PC-9 (cell line): ENCODE data around the gene C2orf68. TPM values are rescaled to one million over a fixed set of nuclear protein-coding genes. Genes with fewer than 3 reads are reported as not detected.

Experiments
- BruUV-seq: library from RNA; stranded (reverse); fragments of 400-500 nt; replicated peaks from 2 replicates; lab custom pipeline; 2021; lab: Mats Ljungman, UMichigan
- CTCF ChIA-PET: fragments of 300-600 bp; sonication (Branson Sonifier 250); formaldehyde crosslinking; loops from one replicate; lab custom pipeline; 2022; ENCODE audit warnings: antibody characterized with exemption; lab: Charles Lee
- POLR2A ChIA-PET: fragments of 300-600 bp; sonication (Branson Sonifier 250); formaldehyde crosslinking; loops from one replicate; lab custom pipeline; 2022; ENCODE audit warnings: antibody characterized with exemption; ENCODE audit not compliant: unreplicated experiment; lab: Charles Lee
- DNase-seq, 2 experiments: peaks; one replicate each; pipeline versions ENCODE4 v3.0.0 to v3.0.0-alpha.2; 2015 to 2022; ENCODE audit warnings: mixed read lengths in 1 of 2
- H2AFZ ChIP-seq: fragments of 200-600 bp; sonication (generic); 2 replicates; pipeline ENCODE4 v1.8.1; 2017; ENCODE audit warnings: antibody characterized with exemption
- H3F3A ChIP-seq: fragments of 200-600 bp; sonication (generic); 2 replicates; pipeline ENCODE4 v1.8.1; 2017; ENCODE audit warnings: antibody characterized with exemption, mild to moderate bottlenecking, low read depth; ENCODE audit not compliant: insufficient read depth
- H3K27ac ChIP-seq: fragments of 200-600 bp; sonication (generic); 2 replicates; pipeline ENCODE4 v1.6.1; 2016; ENCODE audit warnings: mixed run types
- H3K27me3 ChIP-seq: fragments of 200-600 bp; sonication (generic); 2 replicates; pipeline ENCODE4 v1.6.1; 2016; ENCODE audit warnings: low read depth, mixed run types; ENCODE audit not compliant: insufficient read depth
- H3K36me3 ChIP-seq: fragments of 200-600 bp; sonication (generic); 2 replicates; pipeline ENCODE4 v1.6.1; 2016; ENCODE audit warnings: low read depth, mixed run types
- H3K4me1 ChIP-seq: fragments of 200-600 bp; sonication (generic); replicated peaks from 2 replicates; pipeline ENCODE4 v1.6.1; 2016; ENCODE audit warnings: mixed run types; ENCODE audit not compliant: insufficient read depth
- H3K4me2 ChIP-seq: fragments of 200-600 bp; sonication (generic); 2 replicates; pipeline ENCODE4 v1.6.1; 2017; ENCODE audit warnings: mixed run types
- H3K4me3 ChIP-seq: fragments of 200-600 bp; sonication (generic); 2 replicates; pipeline ENCODE4 v1.6.1; 2016; ENCODE audit warnings: mixed run types
- H3K79me2 ChIP-seq: fragments of 200-600 bp; sonication (generic); 2 replicates; pipeline ENCODE4 v1.6.1; 2017; ENCODE audit warnings: low read depth, mixed run types
- H3K9me2 ChIP-seq: fragments of 200-600 bp; sonication (generic); 2 replicates; pipeline ENCODE4 v1.8.1; 2017; ENCODE audit warnings: mild to moderate bottlenecking; ENCODE audit not compliant: insufficient read depth
- H3K9me3 ChIP-seq: fragments of 200-600 bp; sonication (generic); 2 replicates; pipeline ENCODE4 v1.8.1; 2016; ENCODE audit warnings: low read depth; ENCODE audit not compliant: insufficient read depth
- H4K20me1 ChIP-seq: fragments of 200-600 bp; sonication (generic); 2 replicates; pipeline ENCODE4 v1.8.1; 2017; ENCODE audit not compliant: insufficient read depth
- EZH2 ChIP-seq: fragments of 200-600 bp; sonication (generic); IDR thresholded peaks from 2 replicates; pipeline ENCODE4 v1.8.0; 2017; ENCODE audit warnings: antibody characterized with exemption, low read depth
- intact Hi-C: fragments of 100-400 bp; cut with micrococcal nuclease; formaldehyde crosslinking; loops from one replicate; pipeline ENCODE4 v1.10.0; 2022; ENCODE audit not compliant: unreplicated experiment
- total RNA-seq: library from RNA; stranded (reverse); gene quantifications from 2 replicates; pipeline ENCODE4 v1.2.3, GENCODE V29; 2021
- TF ChIP-seq, protein P1 (sequence below): fragments of 200-600 bp; sonication (generic); conservative IDR thresholded peaks from 2 replicates; pipeline ENCODE4 v1.6.1; 2017; ENCODE audit warnings: mixed run types, antibody characterized with exemption, mild to moderate bottlenecking, moderate library complexity

The C2orf68 gene
- total RNA-seq, 1 experiment from 2014 or later = 48.6 TPM

DNA sequence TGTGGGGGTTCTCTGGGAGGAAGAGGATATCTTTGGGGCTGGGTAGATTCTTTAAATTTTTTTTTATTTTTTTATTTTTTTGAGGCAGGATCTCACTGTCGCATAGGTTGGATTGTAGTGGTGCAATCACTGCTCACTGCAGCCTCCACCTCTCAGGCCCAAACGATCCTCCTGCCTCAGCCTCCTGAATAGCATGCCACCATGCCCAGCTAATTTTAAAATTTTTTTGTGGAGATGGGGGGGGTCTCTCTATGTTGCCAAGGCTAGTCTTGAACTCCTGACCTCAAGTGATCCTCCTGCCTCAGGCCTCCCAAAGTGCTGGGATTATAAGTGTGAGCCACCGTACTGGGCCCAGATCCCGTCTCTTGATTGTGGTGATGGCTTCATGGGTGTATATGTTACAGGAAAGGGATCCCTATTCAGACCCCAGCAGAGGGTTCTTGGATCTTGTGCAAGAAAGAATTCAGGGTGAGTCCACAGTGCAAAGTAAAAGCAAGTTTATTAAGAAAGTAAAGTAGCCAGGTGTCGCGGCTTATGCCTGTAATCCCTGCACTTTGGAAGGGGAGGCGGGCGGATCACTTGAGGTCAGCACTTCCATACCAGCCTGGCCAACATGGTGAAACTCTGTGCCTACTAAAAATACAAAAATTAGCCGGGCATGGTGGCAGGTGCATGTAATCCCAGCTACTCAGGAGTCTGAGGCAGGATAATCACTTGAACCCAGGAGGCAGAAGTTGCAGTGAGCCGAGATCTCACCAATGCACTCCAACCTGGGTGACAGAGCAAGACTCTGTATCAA, 2.0 kb upstream of the C2orf68 start:
- CTCF ChIA-PET = no interaction called here
- no peak overlapping the region for H3K4me3 ChIP-seq
- TF ChIP-seq EZH2 = no peak
- TF ChIP-seq, protein P1, sequence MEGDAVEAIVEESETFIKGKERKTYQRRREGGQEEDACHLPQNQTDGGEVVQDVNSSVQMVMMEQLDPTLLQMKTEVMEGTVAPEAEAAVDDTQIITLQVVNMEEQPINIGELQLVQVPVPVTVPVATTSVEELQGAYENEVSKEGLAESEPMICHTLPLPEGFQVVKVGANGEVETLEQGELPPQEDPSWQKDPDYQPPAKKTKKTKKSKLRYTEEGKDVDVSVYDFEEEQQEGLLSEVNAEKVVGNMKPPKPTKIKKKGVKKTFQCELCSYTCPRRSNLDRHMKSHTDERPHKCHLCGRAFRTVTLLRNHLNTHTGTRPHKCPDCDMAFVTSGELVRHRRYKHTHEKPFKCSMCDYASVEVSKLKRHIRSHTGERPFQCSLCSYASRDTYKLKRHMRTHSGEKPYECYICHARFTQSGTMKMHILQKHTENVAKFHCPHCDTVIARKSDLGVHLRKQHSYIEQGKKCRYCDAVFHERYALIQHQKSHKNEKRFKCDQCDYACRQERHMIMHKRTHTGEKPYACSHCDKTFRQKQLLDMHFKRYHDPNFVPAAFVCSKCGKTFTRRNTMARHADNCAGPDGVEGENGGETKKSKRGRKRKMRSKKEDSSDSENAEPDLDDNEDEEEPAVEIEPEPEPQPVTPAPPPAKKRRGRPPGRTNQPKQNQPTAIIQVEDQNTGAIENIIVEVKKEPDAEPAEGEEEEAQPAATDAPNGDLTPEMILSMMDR = no peak
- H3F3A ChIP-seq = peaks cover 64% of the 10 kb centered on the region
- DNase-seq = no peak
- H3K9me3 ChIP-seq = no peaks in the 10 kb centered on the region
- no peak overlapping the region for H2AFZ ChIP-seq
- POLR2A ChIA-PET = interaction anchor here (0.6 kb wide), 1 partner anchor 28 kb away, joined by 3 read pairs; no protein-coding TSS in a partner anchor
- H3K27ac ChIP-seq = no peak overlapping the region
- intact Hi-C loops = no loop called here
- peaks cover 14% of the 10 kb centered on the region for H4K20me1 ChIP-seq
- peaks cover 74% of the 10 kb centered on the region for H3K79me2 ChIP-seq
- no TSS peak for BruUV-seq
- H3K4me1 ChIP-seq = peaks cover 37% of the 10 kb centered on the region
- no peaks in the 10 kb centered on the region for H3K27me3 ChIP-seq
- H3K4me2 ChIP-seq = no peak overlapping the region
- H3K36me3 ChIP-seq = 0 out of 2 replicates have a peak, but pooled peaks cover 6% of the 10 kb centered on the region
- no peaks in the 10 kb centered on the region for H3K9me2 ChIP-seq

DNA sequence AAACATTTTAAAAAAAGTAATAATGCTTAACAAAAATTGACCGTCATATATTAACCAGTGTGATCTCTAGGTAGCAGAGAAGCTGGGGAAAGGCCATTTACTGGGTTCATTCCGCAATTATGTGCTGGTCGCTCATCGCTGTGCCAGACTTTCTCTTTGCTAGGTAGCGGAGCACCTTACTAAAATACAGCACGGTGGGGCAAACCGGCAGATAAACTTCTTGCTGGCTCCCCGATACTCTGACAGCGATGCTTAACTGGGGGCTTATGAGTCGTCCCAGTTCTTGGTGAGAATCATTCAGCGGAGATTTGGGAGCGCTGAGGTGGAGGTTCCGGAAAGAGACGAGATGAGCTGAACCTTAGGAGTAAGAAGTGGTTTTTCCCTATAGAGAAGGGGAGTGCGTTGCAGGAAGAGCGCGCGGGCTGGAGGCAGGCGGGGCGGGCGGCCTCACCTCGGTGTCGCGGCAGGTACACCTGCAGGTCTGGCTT, 605 bp downstream of the C2orf68 start:
- Histone ChIP-seq H3K27ac (peak overlapping the region; percentile 76), H2AFZ (peak overlapping the region; percentile 82), H3K36me3 (peaks cover 2% of the 10 kb centered on the region; the same call in 1 of the 2 replicates), H3K4me2 (peak overlapping the region; percentile 87), H3K9me3 (no peaks in the 10 kb centered on the region), H4K20me1 (no peaks in the 10 kb centered on the region), H3K4me3 (peak overlapping the region; percentile 75), H3K9me2 (no peaks in the 10 kb centered on the region), H3K4me1 (peaks cover 43% of the 10 kb centered on the region), H3K79me2 (peaks cover 57% of the 10 kb centered on the region), H3K27me3 (no peaks in the 10 kb centered on the region), H3F3A (peaks cover 80% of the 10 kb centered on the region)
- TF ChIP-seq EZH2 = no peak
- TF ChIP-seq, protein P1 = no peak
- ChIA-PET POLR2A (interaction anchor here (0.7 to 1.0 kb wide), 5 partner anchors 16 to 665 kb away, joined by 3 to 20 read pairs (median 7); partner anchors contain the start of genes RETSAT, RNF181 and VAMP8), CTCF (no interaction called here)
- DNase-seq = no peak
- intact Hi-C loops = loop anchor here (1.0 kb wide), 1 partner anchor 9 kb away; the partner anchor contains the start of gene TMEM150A
- BruUV-seq = TSS peak; percentile 26

GRCh38 chr2:85607268-85608215, 4.3 kb downstream of the C2orf68 start:
- Histone ChIP-seq H2AFZ (no peak overlapping the region), H3K27me3 (no peaks in the 10 kb centered on the region), H3K9me2 (no peaks in the 10 kb centered on the region), H3K36me3 (peaks cover 19% of the 10 kb centered on the region), H3K4me3 (peak overlapping the region; percentile 36; the same call in 1 of the 2 replicates), H3K9me3 (no peaks in the 10 kb centered on the region), H3F3A (peaks cover 79% of the 10 kb centered on the region), H3K79me2 (peaks cover 76% of the 10 kb centered on the region), H3K27ac (peak overlapping the region; percentile 99), H4K20me1 (no peaks in the 10 kb centered on the region), H3K4me2 (peak overlapping the region; percentile 82), H3K4me1 (peaks cover 69% of the 10 kb centered on the region)
- POLR2A ChIA-PET = interaction anchor here (0.6 kb wide), 1 partner anchor 197 kb away, joined by 3 read pairs; no protein-coding TSS in a partner anchor
- no TSS peak for BruUV-seq
- CTCF ChIA-PET = no interaction called here
- intact Hi-C loops = no loop called here
- no peak for TF ChIP-seq EZH2
- TF ChIP-seq, protein P1 = no peak
- peak in 1 of 2 experiments; percentile 99 for DNase-seq
